ENCODE results near the gene SLC25A42.

GRCh38 chr19:19120308-19121231, 56.8 kb downstream of the SLC25A42 start:
- no peak for TF ChIP-seq POLR2A (IDR thresholded peaks at IDR 0.05)
- no peak for TF ChIP-seq CTCF (IDR thresholded peaks at IDR 0.05)
